Osteoblast (primary cell): ENCODE results near the gene PHACTR1. TPM values are rescaled to one million over a fixed set of nuclear protein-coding genes. Genes with fewer than 3 reads are reported as not detected.

Experiments used
- DNase-seq: peaks from one replicate; pipeline ENCODE4 v3.0.0; 2011; ENCODE audit warnings: low spot score, mixed read lengths; ENCODE audit not compliant: insufficient read length; ENCODE audit errors: missing footprints
- H2AFZ ChIP-seq: 2 replicates; pipeline ENCODE4 v1.6.0; 2011; ENCODE audit warnings: mild to moderate bottlenecking, low read length
- H3K27ac ChIP-seq: 2 replicates; pipeline ENCODE4 v1.5.1; 2011; ENCODE audit warnings: mild to moderate bottlenecking, low read depth, low read length, moderate library complexity
- H3K27me3 ChIP-seq: 2 replicates; pipeline ENCODE4 v1.6.0; 2012; ENCODE audit warnings: mild to moderate bottlenecking, control low read depth, inconsistent platforms, low read length, moderate library complexity; ENCODE audit not compliant: insufficient read depth
- H3K36me3 ChIP-seq: 2 replicates; pipeline ENCODE4 v1.5.1; 2011; ENCODE audit warnings: mild to moderate bottlenecking, low read length, control low read depth, moderate library complexity; ENCODE audit not compliant: insufficient read depth
- H3K4me1 ChIP-seq: 2 replicates; pipeline ENCODE4 v1.5.1; 2011; ENCODE audit warnings: mild to moderate bottlenecking, low read length, control low read depth, moderate library complexity; ENCODE audit not compliant: insufficient read depth
- H3K4me2 ChIP-seq: 2 replicates; pipeline ENCODE4 v1.6.0; 2011; ENCODE audit warnings: mild to moderate bottlenecking, low read length; ENCODE audit not compliant: insufficient read depth
- H3K4me3 ChIP-seq: fragments of 200-600 bp; sonication (generic); 3 replicates; pipeline ENCODE4 v1.5.1; 2012; ENCODE audit warnings: mild to moderate bottlenecking, low read length, inconsistent platforms; ENCODE audit not compliant: insufficient read depth
- H3K79me2 ChIP-seq: 2 replicates; pipeline ENCODE4 v1.6.0; 2012; ENCODE audit warnings: mild to moderate bottlenecking, low read length, control low read depth, inconsistent platforms; ENCODE audit not compliant: insufficient read depth
- H3K9me3 ChIP-seq: 2 replicates; pipeline ENCODE4 v1.5.1; 2011; ENCODE audit warnings: low read depth, low read length, control low read depth
- H4K20me1 ChIP-seq: 2 replicates; pipeline ENCODE4 v1.6.0; 2012; ENCODE audit warnings: mild to moderate bottlenecking, low read length, control low read depth; ENCODE audit not compliant: insufficient read depth
- total RNA-seq: library from RNA; depleted of rRNA; stranded (reverse); fragments of >200 nt; gene quantifications from 2 replicates; pipeline ENCODE4 v1.2.3, GENCODE V29; 2012
- TF ChIP-seq, protein P1 (sequence below): IDR thresholded peaks from 2 replicates; pipeline ENCODE4 v1.5.1; 2011; ENCODE audit warnings: mild to moderate bottlenecking, low read depth, low read length, moderate library complexity; ENCODE audit errors: extremely low read depth

The PHACTR1 gene
- total RNA-seq, 1 donor = 0.36 TPM

DNA sequence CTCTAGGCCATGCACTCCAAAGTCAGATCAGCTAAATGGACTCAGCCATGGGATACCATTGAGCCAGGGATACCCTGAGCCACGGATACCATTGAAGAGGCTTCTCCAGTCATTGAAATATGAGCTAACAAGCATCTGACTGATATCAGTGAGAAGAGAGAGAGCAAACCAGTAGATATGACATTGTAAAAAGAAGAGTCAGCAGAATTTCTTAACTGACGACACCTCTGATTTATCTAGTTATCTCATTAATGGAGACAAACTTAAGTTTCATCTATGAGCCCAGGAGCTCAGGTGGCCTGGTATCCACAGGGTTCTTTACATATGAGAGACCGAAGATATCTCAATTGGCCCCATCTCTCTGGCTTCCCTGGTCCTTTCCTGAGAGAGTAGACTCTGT is 471.1 kb downstream of the PHACTR1 start:
- H4K20me1 ChIP-seq = no peaks in the 10 kb centered on the region

GRCh38 chr6:13188306-13188705 is 471.7 kb downstream of the PHACTR1 start:
- no peak for DNase-seq
- Histone ChIP-seq H3K27me3 (no peaks in the 10 kb centered on the region), H2AFZ (no peak overlapping the region), H4K20me1 (no peaks in the 10 kb centered on the region), H3K4me1 (no peaks in the 10 kb centered on the region), H3K27ac (no peak overlapping the region), H3K4me2 (no peak overlapping the region), H3K79me2 (no peaks in the 10 kb centered on the region), H3K4me3 (no peak overlapping the region), H3K36me3 (no peaks in the 10 kb centered on the region), H3K9me3 (no peaks in the 10 kb centered on the region)
- TF ChIP-seq, protein P1, sequence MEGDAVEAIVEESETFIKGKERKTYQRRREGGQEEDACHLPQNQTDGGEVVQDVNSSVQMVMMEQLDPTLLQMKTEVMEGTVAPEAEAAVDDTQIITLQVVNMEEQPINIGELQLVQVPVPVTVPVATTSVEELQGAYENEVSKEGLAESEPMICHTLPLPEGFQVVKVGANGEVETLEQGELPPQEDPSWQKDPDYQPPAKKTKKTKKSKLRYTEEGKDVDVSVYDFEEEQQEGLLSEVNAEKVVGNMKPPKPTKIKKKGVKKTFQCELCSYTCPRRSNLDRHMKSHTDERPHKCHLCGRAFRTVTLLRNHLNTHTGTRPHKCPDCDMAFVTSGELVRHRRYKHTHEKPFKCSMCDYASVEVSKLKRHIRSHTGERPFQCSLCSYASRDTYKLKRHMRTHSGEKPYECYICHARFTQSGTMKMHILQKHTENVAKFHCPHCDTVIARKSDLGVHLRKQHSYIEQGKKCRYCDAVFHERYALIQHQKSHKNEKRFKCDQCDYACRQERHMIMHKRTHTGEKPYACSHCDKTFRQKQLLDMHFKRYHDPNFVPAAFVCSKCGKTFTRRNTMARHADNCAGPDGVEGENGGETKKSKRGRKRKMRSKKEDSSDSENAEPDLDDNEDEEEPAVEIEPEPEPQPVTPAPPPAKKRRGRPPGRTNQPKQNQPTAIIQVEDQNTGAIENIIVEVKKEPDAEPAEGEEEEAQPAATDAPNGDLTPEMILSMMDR = no peak

More for the DNA sequence above, 471.1 kb downstream of the PHACTR1 start:
- no peak overlapping the region for H2AFZ ChIP-seq
- H3K4me2 ChIP-seq = no peak overlapping the region
- TF ChIP-seq, protein P1 = no peak
- no peaks in the 10 kb centered on the region for H3K36me3 ChIP-seq
- no peak overlapping the region for H3K4me3 ChIP-seq
- H3K79me2 ChIP-seq = no peaks in the 10 kb centered on the region
- no peak for DNase-seq
- H3K27ac ChIP-seq = no peak overlapping the region
- H3K9me3 ChIP-seq = no peaks in the 10 kb centered on the region
- H3K27me3 ChIP-seq = no peaks in the 10 kb centered on the region
- H3K4me1 ChIP-seq = no peaks in the 10 kb centered on the region

DNA sequence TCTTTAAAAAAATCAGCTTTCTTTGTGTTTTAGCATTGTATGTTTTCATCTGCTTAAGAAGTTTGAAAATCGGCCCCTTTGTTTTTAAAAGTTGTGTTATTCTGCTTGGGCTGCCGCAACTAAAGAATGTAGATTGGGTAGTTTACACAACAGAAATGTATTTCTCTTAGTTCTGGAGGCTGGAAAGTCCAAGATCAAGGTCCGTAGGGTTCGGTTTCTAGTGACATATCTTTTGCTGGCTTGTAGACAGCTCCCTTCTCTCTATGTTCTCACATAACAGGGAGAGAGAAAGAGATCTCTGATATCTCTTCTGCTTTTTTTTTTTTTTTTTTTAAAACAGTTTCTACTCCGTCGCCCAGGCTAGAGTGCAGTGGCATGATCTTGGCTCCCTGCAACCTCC is 473.1 kb downstream of the PHACTR1 start:
- Histone ChIP-seq H3K4me3 (no peak overlapping the region), H3K27ac (no peak overlapping the region), H2AFZ (no peak overlapping the region), H3K79me2 (no peaks in the 10 kb centered on the region), H4K20me1 (no peaks in the 10 kb centered on the region), H3K4me2 (no peak overlapping the region), H3K9me3 (no peaks in the 10 kb centered on the region), H3K4me1 (no peaks in the 10 kb centered on the region), H3K27me3 (no peaks in the 10 kb centered on the region), H3K36me3 (no peaks in the 10 kb centered on the region)
- DNase-seq = no peak
- TF ChIP-seq, protein P1 = no peak

- H3K9me3 ChIP-seq = no peaks in the 10 kb centered on the region
- no peaks in the 10 kb centered on the region for H4K20me1 ChIP-seq
- H3K27ac ChIP-seq = no peak overlapping the region
- H3K79me2 ChIP-seq = no peaks in the 10 kb centered on the region
- no peaks in the 10 kb centered on the region for H3K27me3 ChIP-seq
- H3K4me1 ChIP-seq = no peaks in the 10 kb centered on the region
- no peak overlapping the region for H3K4me3 ChIP-seq
- H3K36me3 ChIP-seq = no peaks in the 10 kb centered on the region
- no peak overlapping the region for H2AFZ ChIP-seq
- no peak overlapping the region for H3K4me2 ChIP-seq
- DNase-seq = no peak
- TF ChIP-seq, protein P1 = no peak
Observed at GRCh38 chr6:13190376-13190775, 473.8 kb downstream of the PHACTR1 start.
